Measurements from ENCODE around the gene TES.

DNA sequence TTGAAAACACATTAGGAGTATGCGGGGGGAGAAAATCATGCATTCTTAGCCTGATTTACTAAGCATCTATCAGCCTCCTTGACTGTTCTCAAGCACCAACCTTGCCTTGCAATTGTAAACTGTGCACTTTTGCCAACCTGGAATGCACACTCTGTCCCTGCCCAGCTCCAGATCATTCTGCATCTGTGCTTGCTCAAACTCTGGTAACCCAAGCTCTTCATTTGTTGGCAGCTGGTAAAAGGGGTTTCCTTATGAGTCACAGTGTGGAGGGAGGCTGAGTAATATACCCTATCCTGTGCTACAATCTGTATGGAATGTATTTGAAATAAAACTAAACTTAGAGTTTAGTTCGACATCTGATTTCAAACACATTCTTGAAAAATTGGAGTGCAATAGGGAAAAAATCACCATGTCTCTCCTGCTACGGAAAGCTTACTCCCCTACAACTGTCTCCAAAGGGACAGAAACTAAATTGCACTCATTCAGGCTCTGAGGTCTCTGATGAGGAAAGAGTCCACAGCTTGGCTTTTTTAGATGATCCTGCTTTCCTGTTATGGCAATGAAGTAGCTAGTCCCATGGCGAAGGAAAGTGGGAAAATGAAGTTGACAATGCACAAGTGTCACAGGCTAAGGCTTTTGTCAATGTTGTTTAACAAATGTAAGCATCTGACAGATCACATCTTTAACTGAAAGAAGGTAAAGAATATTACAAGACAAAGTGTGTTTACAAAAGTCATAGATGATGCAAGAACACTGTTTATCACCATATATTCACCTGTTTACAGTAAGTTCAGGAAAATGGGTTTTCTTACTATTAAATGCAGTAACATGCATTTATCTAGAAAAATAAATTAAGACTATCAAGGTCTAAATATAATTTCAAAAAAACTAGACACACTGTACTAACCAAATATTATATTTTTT, 61.9 kb downstream of the TES start:
- TF ChIP-seq, protein P1, sequence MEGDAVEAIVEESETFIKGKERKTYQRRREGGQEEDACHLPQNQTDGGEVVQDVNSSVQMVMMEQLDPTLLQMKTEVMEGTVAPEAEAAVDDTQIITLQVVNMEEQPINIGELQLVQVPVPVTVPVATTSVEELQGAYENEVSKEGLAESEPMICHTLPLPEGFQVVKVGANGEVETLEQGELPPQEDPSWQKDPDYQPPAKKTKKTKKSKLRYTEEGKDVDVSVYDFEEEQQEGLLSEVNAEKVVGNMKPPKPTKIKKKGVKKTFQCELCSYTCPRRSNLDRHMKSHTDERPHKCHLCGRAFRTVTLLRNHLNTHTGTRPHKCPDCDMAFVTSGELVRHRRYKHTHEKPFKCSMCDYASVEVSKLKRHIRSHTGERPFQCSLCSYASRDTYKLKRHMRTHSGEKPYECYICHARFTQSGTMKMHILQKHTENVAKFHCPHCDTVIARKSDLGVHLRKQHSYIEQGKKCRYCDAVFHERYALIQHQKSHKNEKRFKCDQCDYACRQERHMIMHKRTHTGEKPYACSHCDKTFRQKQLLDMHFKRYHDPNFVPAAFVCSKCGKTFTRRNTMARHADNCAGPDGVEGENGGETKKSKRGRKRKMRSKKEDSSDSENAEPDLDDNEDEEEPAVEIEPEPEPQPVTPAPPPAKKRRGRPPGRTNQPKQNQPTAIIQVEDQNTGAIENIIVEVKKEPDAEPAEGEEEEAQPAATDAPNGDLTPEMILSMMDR (IDR thresholded peaks at IDR 0.05) = no peak
- peak; percentile 87 for TF ChIP-seq POLR2AphosphoS5 (IDR thresholded peaks at IDR 0.05)
